HG02973 (cell line): ENCODE measurements around the gene THBS2.
"Not testable (repeated sequence)": the region's sequence is repeated elsewhere in the genome, so short reads cannot be mapped to it uniquely, and the experiment has no call there.

Experiments used
- ATAC-seq: cut with Tn5 transposase; IDR thresholded peaks from one replicate; pipeline ENCODE4 v1.9.1; 2021; ENCODE audit warnings: moderate library complexity; ENCODE audit not compliant: unreplicated experiment

Gene THBS2

GRCh38 chr6:169253337-169254238 is at the start of gene THBS2:
Gene THBS2 (minus strand): TSS chr6:169253846. CDS start chr6:169250784, 3,062 bp downstream.
- ATAC-seq = no peak

- ATAC-seq = no peak
Measured at GRCh38 chr6:169302716-169303115, 49.1 kb upstream of the THBS2 start.

- ATAC-seq = no peak
Measured at GRCh38 chr6:169302255-169302654, 48.6 kb upstream of the THBS2 start.

GRCh38 chr6:169300916-169301315 is 47.3 kb upstream of the THBS2 start:
- no peak for ATAC-seq

DNA sequence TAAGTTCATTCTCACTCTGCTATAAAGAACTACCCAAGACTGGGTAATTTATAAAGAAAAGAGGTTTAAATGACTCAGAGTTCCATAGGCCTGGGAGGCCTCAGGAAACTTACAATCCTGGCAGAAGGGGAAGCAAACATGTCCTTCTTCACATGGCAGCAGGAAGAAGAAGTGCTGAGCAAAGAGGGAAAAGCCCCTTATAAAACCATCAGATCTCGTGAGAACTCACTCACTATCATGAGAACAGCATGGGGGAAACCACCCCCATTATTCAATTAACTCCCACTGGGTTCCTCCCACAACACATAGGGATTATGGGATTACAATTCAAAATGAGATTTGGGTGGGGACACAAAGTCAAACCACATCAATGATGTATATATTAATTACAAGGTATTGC is 45.0 kb upstream of the THBS2 start:
- not testable (repeated sequence) for ATAC-seq

- no peak for ATAC-seq
Measured at GRCh38 chr6:169296622-169297021, 43.0 kb upstream of the THBS2 start.

DNA sequence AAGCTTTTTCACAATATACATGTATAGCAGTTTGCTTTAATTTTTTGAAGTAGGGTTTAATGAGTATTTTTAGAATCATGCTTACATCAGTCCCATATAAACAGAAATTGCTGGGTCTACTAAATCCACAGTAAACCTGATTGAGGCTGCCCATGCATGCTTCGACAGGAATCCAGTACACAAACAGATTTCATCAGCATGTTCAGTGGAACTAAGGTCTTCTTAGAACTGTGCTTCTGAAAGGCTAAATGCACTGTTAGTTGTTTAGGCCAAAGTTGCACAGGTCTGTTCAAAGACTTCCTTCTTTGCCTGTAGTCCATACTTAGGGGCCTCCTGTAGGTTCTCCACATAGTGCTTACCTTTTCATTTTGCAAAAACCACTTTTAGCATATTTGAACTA is 42.5 kb upstream of the THBS2 start:
- no peak for ATAC-seq

GRCh38 chr6:169293196-169293595 is 39.5 kb upstream of the THBS2 start:
- ATAC-seq = no peak

- ATAC-seq = no peak
Measured at GRCh38 chr6:169292338-169293124, 38.9 kb upstream of the THBS2 start.

GRCh38 chr6:169291646-169292337 is 38.1 kb upstream of the THBS2 start:
- no peak for ATAC-seq

GRCh38 chr6:169291148-169291547 is 37.5 kb upstream of the THBS2 start:
- no peak for ATAC-seq

- ATAC-seq = no peak
Measured at GRCh38 chr6:169289619-169290339, 36.1 kb upstream of the THBS2 start.

DNA sequence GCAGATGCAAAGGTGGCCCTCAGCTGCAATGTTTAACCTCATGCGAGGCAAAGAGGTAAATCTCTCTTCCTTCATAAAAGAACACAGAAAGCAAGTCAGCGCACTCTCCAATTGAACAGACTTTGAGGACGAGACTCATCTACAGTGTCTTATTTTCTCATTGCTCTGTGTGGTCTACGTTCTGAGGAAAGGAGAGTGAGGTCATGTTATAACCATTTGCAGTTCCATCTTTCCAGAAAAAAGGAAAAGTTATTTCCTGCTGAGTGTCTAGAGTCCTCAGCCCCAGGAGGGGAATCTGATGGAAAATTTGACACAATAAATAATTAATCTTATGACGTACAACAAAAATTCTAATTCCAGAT is 35.6 kb upstream of the THBS2 start:
- ATAC-seq = no peak

GRCh38 chr6:169288591-169288990 is 34.9 kb upstream of the THBS2 start:
- ATAC-seq = no peak

- ATAC-seq = no peak
Measured at GRCh38 chr6:169287675-169288074, 34.0 kb upstream of the THBS2 start.

DNA sequence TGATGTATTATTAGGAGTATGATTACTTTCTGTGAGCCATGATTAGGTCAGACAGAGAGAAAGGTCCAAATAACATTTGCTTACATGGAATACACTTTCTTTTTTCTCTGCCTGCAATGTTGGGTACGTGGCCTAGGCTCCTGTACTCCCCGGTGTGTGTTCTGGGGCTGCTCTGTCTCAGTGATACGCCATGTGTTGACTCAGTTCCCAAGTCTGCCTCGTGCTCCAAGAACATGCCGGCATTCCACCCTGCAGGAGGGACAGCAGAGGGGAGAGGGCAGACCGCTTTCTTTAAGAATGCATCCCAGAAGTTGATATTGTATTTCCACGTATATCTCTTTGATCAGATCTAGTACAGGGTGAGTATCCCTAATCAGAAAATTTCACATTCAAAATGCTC is 33.3 kb upstream of the THBS2 start:
- ATAC-seq = no peak

GRCh38 chr6:169285165-169285564 is 31.5 kb upstream of the THBS2 start:
- ATAC-seq = no peak

DNA sequence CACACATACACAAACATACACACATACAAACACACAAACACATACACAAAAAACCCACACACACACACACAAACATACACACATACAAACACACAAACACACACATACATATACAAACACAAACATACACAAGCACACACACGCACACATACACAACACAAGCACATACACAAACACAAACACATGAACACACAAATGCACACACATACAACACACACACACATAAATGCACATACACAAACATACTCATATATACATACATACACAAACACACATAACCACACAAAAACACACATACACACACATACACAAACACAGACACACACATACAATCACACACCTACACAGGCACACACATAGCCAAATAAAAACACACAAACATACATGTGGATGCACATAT is 30.3 kb upstream of the THBS2 start:
- no peak for ATAC-seq

DNA sequence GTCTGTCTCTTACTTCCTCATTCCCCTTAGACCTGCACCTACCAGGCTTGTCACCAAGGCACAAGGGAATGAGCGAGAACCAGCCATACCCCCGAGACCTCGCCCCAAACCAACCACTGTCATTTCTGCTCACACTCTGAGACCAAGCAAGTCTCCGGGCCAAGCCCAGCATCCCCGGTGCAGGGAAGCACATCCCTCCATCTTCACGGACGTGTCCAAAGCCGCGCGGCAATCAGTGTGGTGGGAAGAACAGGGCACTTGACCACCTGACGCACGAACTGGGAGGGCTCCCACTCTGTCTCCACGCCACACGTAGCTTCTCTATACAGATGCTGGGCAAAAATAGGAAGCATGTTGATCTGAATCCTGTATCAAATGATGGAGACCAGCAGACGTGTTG is 28.4 kb upstream of the THBS2 start:
- ATAC-seq = no peak

DNA sequence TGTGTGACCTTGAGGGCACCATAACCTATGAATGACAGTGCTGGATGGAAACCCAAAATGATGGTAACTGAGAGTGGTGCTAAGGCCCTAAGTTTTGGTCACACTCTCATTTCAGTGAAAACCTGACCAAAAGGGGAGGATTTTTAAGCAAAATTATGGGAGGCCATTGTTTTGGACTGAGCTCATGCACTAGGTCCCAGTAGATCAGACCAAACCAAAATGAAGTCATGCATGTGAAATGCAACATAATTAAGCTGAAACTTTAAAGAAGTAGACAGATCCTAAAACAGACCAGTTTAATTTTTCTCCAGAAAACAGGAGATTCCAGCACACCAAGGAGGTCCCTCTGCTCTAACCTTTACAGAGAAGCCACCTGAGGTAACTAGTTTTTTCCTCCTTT is 24.0 kb upstream of the THBS2 start:
- ATAC-seq = no peak

DNA sequence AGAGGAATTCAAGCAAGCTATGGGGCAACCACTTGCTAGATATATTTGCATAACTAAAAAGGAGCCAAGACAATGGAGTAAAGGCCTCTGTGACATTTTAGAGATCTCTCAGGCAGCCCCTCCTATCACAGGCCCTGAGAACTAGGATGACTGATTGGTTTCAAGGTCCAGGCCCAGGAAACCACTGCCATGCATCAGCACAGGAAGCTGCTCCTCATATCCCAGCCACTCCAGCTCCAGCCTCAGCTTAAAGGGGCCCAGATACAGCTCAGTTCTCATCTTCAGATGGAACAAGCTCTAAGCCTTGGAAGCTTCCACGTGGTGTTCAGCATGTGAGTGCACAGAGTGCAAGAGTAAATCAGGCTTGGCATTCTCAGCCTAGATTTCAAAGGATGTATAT is 21.1 kb upstream of the THBS2 start:
- ATAC-seq = no peak
